HCT116 (cell line): ENCODE results near the gene CSF2RB. TPM values are rescaled to one million over a fixed set of nuclear protein-coding genes. Genes with fewer than 3 reads are reported as not detected.

ENCODE experiments used
- ATAC-seq: fragments of 200-7000 bp; cut with Tn5 transposase; 2 replicates; pipeline ENCODE4 v1.9.1; 2020; ENCODE audit warnings: mild to moderate bottlenecking, moderate library complexity
- BruUV-seq: library from RNA; stranded (reverse); fragments of 400-500 nt; replicated peaks from 2 replicates; lab custom pipeline; 2021; lab: Mats Ljungman, UMichigan
- CTCF ChIA-PET: fragments of 300-600 bp; sonication (Branson Sonifier 250); formaldehyde crosslinking; loops from one replicate; lab custom pipeline; 2021; ENCODE audit warnings: antibody characterized with exemption; lab: Charles Lee
- POLR2A ChIA-PET: fragments of 300-600, 350-600 bp; sonication (Branson Sonifier 250); formaldehyde crosslinking; loops from one replicate; lab custom pipeline; 2021; ENCODE audit warnings: antibody characterized with exemption; lab: Charles Lee
- RAD21 ChIA-PET, 2 experiments: fragments of 300-600 bp; sonication (Branson Sonifier 250); formaldehyde crosslinking; loops; one replicate each; lab custom pipeline; 2023; ENCODE audit warnings: low total read pairs in 2 of 2; ENCODE audit not compliant: uncharacterized antibody in 2 of 2, unreplicated experiment in 2 of 2, low non-redundant PET in 1 of 2; lab: Charles Lee
- DNase-seq: peaks from one replicate; pipeline ENCODE4 v3.0.0-alpha.2; 2010; ENCODE audit warnings: low read depth, low spot score
- H2AFZ ChIP-seq: fragments of 200-600 bp; shearing (Covaris generic), sonication (generic); 2 replicates; pipeline ENCODE4 v1.6.1; 2017; ENCODE audit warnings: low read depth, mixed run types, mixed read lengths, antibody characterized with exemption, low read length; ENCODE audit not compliant: poor library complexity, severe bottlenecking
- H3K27ac ChIP-seq: 2 replicates; pipeline ENCODE4 v1.5.1; 2012; ENCODE audit warnings: low read depth, low read length
- H3K27me3 ChIP-seq: fragments of 200-600 bp; sonication (generic); 2 replicates; pipeline ENCODE4 v1.6.1; 2016; ENCODE audit warnings: mixed run types, low read length, mixed read lengths; ENCODE audit not compliant: insufficient read depth
- H3K36me3 ChIP-seq, 2 experiments: fragments of 200-500 bp in 1 of 2; fragments of 200-600 bp in 1 of 2; sonication (Bioruptor generic) in 1 of 2; sonication (generic) in 1 of 2; 2 replicates each; pipeline versions ENCODE4 v1.5.1 to v1.6.1; 2014 to 2016; ENCODE audit warnings: low read length in 2 of 2, inconsistent platforms in 1 of 2, mixed read lengths in 1 of 2, mixed run types in 1 of 2; ENCODE audit not compliant: insufficient read depth in 2 of 2, control insufficient read depth in 1 of 2
- H3K4me1 ChIP-seq, 2 experiments: fragments of 200-600 bp in 1 of 2; sonication (generic) in 1 of 2; 2 replicates each; pipeline versions ENCODE4 v1.5.1 to v1.6.1; 2012 to 2017; ENCODE audit warnings: low read length in 2 of 2, inconsistent platforms in 1 of 2, mild to moderate bottlenecking in 1 of 2, mixed read lengths in 1 of 2, mixed run types in 1 of 2, moderate library complexity in 1 of 2; ENCODE audit not compliant: insufficient read depth in 2 of 2, control insufficient read depth in 1 of 2
- H3K4me2 ChIP-seq: fragments of 200-600 bp; sonication (generic); 2 replicates; pipeline ENCODE4 v1.6.1; 2017; ENCODE audit warnings: mixed run types, low read length, mixed read lengths
- H3K4me3 ChIP-seq, 2 experiments: fragments of 200-600 bp in 1 of 2; sonication (generic) in 1 of 2; replicated peaks in 1 of 2; 2 replicates each; pipeline ENCODE4 v1.5.1; 2011 to 2016; ENCODE audit warnings: low read length in 2 of 2, control low read depth in 1 of 2, low read depth in 1 of 2, mild to moderate bottlenecking in 1 of 2, mixed read lengths in 1 of 2, mixed run types in 1 of 2
- H3K79me2 ChIP-seq: fragments of 200-600 bp; sonication (generic); 2 replicates; pipeline ENCODE4 v1.6.1; 2017; ENCODE audit warnings: mild to moderate bottlenecking, mixed run types, low read length, moderate library complexity, mixed read lengths; ENCODE audit not compliant: insufficient read depth
- H3K9ac ChIP-seq: fragments of 200-600 bp; sonication (generic); 2 replicates; pipeline ENCODE4 v1.6.1; 2016; ENCODE audit warnings: low read length, mixed read lengths
- H3K9me2 ChIP-seq: fragments of 200-600 bp; sonication (generic), shearing (Covaris generic); 2 replicates; pipeline ENCODE4 v1.6.1; 2017; ENCODE audit warnings: mixed run types, mild to moderate bottlenecking, moderate library complexity; ENCODE audit not compliant: insufficient read depth
- H3K9me3 ChIP-seq, 2 experiments: fragments of 200-500 bp in 1 of 2; fragments of 200-600 bp in 1 of 2; sonication (Bioruptor generic) in 1 of 2; sonication (generic) in 1 of 2; 2 replicates each; pipeline ENCODE4 v1.6.1; 2014 to 2017; ENCODE audit warnings: low read length in 2 of 2, mixed read lengths in 2 of 2, inconsistent platforms in 1 of 2, low read depth in 1 of 2, mild to moderate bottlenecking in 1 of 2, mixed run types in 1 of 2, moderate library complexity in 1 of 2; ENCODE audit not compliant: control insufficient read depth in 1 of 2, insufficient read depth in 1 of 2
- H4K20me1 ChIP-seq: fragments of 200-600 bp; sonication (generic), shearing (Covaris generic); 2 replicates; pipeline ENCODE4 v1.6.1; 2017; ENCODE audit warnings: mixed run types, mild to moderate bottlenecking, moderate library complexity; ENCODE audit not compliant: insufficient read depth
- CEBPB ChIP-seq: IDR thresholded peaks from 2 replicates; pipeline ENCODE4 v1.6.1; 2012; ENCODE audit warnings: low read depth
- CTCF ChIP-seq, 3 experiments: fragments of 200-600 bp in 1 of 3; sonication (generic) in 1 of 3; IDR thresholded peaks in 2 of 3; conservative IDR thresholded peaks in 1 of 3; 2 replicates each; pipeline ENCODE4 v1.5.1; 2012 to 2017; ENCODE audit warnings: low read depth in 2 of 3, low read length in 2 of 3, antibody characterized with exemption in 1 of 3, borderline replicate concordance in 1 of 3, control low read depth in 1 of 3, mild to moderate bottlenecking in 1 of 3, mixed read lengths in 1 of 3, mixed run types in 1 of 3, moderate library complexity in 1 of 3; ENCODE audit not compliant: insufficient read depth in 1 of 3
- EGR1 ChIP-seq: IDR thresholded peaks from 2 replicates; pipeline ENCODE4 v1.6.1; 2012; ENCODE audit warnings: low read depth
- EZH2phosphoT487 ChIP-seq: fragments of 200-600 bp; IDR thresholded peaks from 2 replicates; pipeline ENCODE4 v1.6.1; 2018; ENCODE audit warnings: antibody characterized with exemption, borderline replicate concordance
- FOSL1 ChIP-seq: IDR thresholded peaks from 2 replicates; pipeline ENCODE4 v1.6.1; 2012; ENCODE audit warnings: low read depth
- JUND ChIP-seq: IDR thresholded peaks from 2 replicates; pipeline ENCODE4 v1.6.1; 2012
- MAX ChIP-seq: IDR thresholded peaks from 2 replicates; pipeline ENCODE4 v1.6.1; 2012
- POLR2A ChIP-seq: IDR thresholded peaks from 2 replicates; pipeline ENCODE4 v1.7.0; 2011; ENCODE audit warnings: borderline replicate concordance; ENCODE audit not compliant: insufficient read depth, insufficient read length; ENCODE audit errors: extremely low read depth
- SIN3A ChIP-seq: IDR thresholded peaks from 2 replicates; pipeline ENCODE4 v1.6.1; 2012; ENCODE audit warnings: low read depth
- SP1 ChIP-seq: IDR thresholded peaks from 2 replicates; pipeline ENCODE4 v1.6.1; 2012; ENCODE audit warnings: low read depth
- SRF ChIP-seq: IDR thresholded peaks from 2 replicates; pipeline ENCODE4 v1.6.1; 2012; ENCODE audit warnings: low read depth
- TCF7L2 ChIP-seq: IDR thresholded peaks from 2 replicates; pipeline ENCODE4 v1.7.0; 2011; ENCODE audit warnings: borderline replicate concordance, inconsistent platforms; ENCODE audit not compliant: insufficient read depth, insufficient read length; ENCODE audit errors: extremely low read depth
- ZFX ChIP-seq: fragments of 450-650 bp; IDR thresholded peaks from 2 replicates; pipeline ENCODE4 v1.6.1; 2017
- ZNF274 ChIP-seq: fragments of 200-500 bp; sonication (Bioruptor generic); IDR thresholded peaks from 2 replicates; pipeline ENCODE4 v1.6.1; 2014; ENCODE audit warnings: mild to moderate bottlenecking, low read depth, low read length, inconsistent platforms
- intact Hi-C: fragments of 100-400 bp; cut with micrococcal nuclease; formaldehyde crosslinking; loops from 2 replicates; pipeline ENCODE4 v1.10.0; 2022
- total RNA-seq: library from RNA; stranded (reverse); gene quantifications from one replicate; pipeline ENCODE4 v1.2.1, GENCODE V29; 2021; ENCODE audit not compliant: unreplicated experiment

The CSF2RB gene
- total RNA-seq, 1 experiment from 2014 or later, result 0.10 TPM

- TF ChIP-seq CEBPB, result peak; percentile 27; the same call in 1 of the 2 replicates
- no peak for TF ChIP-seq JUND
- peak; percentile 72 for TF ChIP-seq SIN3A
These were observed 49.9 kb downstream of the CSF2RB start (continued) for GRCh38 chr22:36963302-36963701.

- H3K79me2 ChIP-seq, result no peaks in the 10 kb centered on the region
These were observed 50.7 kb downstream of the CSF2RB start for GRCh38 chr22:36964106-36964505.

More at GRCh38 chr22:36964106-36964505, 50.7 kb downstream of the CSF2RB start:
- CTCF ChIA-PET, result interaction anchor here (1.4 to 3.6 kb wide), 4 partner anchors 10 to 235 kb away, joined by 3 to 23 read pairs (median 7); no protein-coding TSS in a partner anchor
- no peak overlapping the region for H2AFZ ChIP-seq
- H3K4me3 ChIP-seq, result peak overlapping the region; percentile 60 to 67
- H3K4me2 ChIP-seq, result peak overlapping the region; percentile 76
- H3K27ac ChIP-seq, result peak overlapping the region; percentile 41
- intact Hi-C loops, result no loop called here
- BruUV-seq, result no TSS peak
- H3K9ac ChIP-seq, result peak overlapping the region; percentile 59; the same call in 1 of the 2 replicates
- H3K4me1 ChIP-seq, result peaks cover 5 to 17% of the 10 kb centered on the region in 2 experiments
- POLR2A ChIA-PET, result interaction anchor here (0.5 to 2.2 kb wide), 7 partner anchors 12 to 188 kb away, joined by 3 to 16 read pairs (median 3); partner anchors contain the start of genes IFT27, MPST and TST
- no peaks in the 10 kb centered on the region for H3K9me3 ChIP-seq
- ATAC-seq (peak; percentile 92), DNase-seq (peak; percentile 36)
- H3K36me3 ChIP-seq, result peaks cover 0 to 8% of the 10 kb centered on the region in 2 experiments; a peak in 1 of 4 replicates
- RAD21 ChIA-PET, result interaction anchor here in 1 of 2 experiments (1.0 kb wide), 1 partner anchor 14 kb away, joined by 3 read pairs; no protein-coding TSS in a partner anchor
- no peaks in the 10 kb centered on the region for H3K27me3 ChIP-seq
- H3K9me2 ChIP-seq, result no peaks in the 10 kb centered on the region
- no peaks in the 10 kb centered on the region for H4K20me1 ChIP-seq
- no peak for TF ChIP-seq MAX
- TF ChIP-seq ZFX, result peak; percentile 38; the same call in 1 of the 2 replicates
- no peak for TF ChIP-seq FOSL1
- TF ChIP-seq SP1, result no peak; the same call in 1 of the 2 replicates
- no peak for TF ChIP-seq EGR1
- TF ChIP-seq SRF, result no peak
- TF ChIP-seq EZH2phosphoT487, result no peak
- TF ChIP-seq CEBPB, result no peak
- 0 out of 6 replicates have a peak, but pooled peaks of 1 of the 3 experiments have one; percentile 7 for TF ChIP-seq CTCF (IDR thresholded peaks at IDR 0.05 in 2 of 3, conservative IDR thresholded peaks at IDR 0.05 in 1 of 3; ENCODE audit: borderline replicate concordance in 1 of 3, insufficient read depth in 1 of 3, low read depth in 2 of 3, low read length in 2 of 3)
- no peak for TF ChIP-seq ZNF274
- no peak for TF ChIP-seq TCF7L2
- no peak for TF ChIP-seq JUND
- peak; percentile 23 for TF ChIP-seq POLR2A
